Suppressor macrophage (primary cell): ENCODE data around the gene THBS3.
"Not testable (repeated sequence)": the region's sequence is repeated elsewhere in the genome, so short reads cannot be mapped to it uniquely, and the experiment has no call there.

Experiments used
- DNase-seq, 4 experiments: peaks; one replicate each; pipeline ENCODE4 v3.0.0-alpha.2; 2020 to 2022
- total RNA-seq, 17 experiments: gene quantifications; one replicate each; lab custom pipeline; 2026; ENCODE audit warnings: mixed read lengths in 6 of 17, inconsistent platforms in 3 of 17; lab: John Stamatoyannopoulos, UW

THBS3 gene
- total RNA-seq: 10.3 to 25.5 (median 17.1) reads per million in 17 experiments

- no peak for DNase-seq
These were observed at the start of gene THBS3 for GRCh38 chr1:155207806-155208540. TSS of gene THBS3 (minus strand) at chr1:155207897. CDS start at chr1:155207876, 21 bp downstream.

GRCh38 chr1:155256058-155256852 lies 48.6 kb upstream of the THBS3 start:
- DNase-seq: no peak

- DNase-seq: peak; percentile 66 to 88 (median 77)
These were observed 47.7 kb upstream of the THBS3 start, which contains the start of gene ENTREP3 for GRCh38 chr1:155255243-155256007. TSS of gene ENTREP3 (minus strand) at chr1:155255483. CDS start at chr1:155254877, 606 bp downstream.

- peak in 1 of 4 experiments; percentile 14 for DNase-seq
These were observed 47.1 kb upstream of the THBS3 start for GRCh38 chr1:155254714-155255242.

- no peak for DNase-seq
These were observed 46.6 kb upstream of the THBS3 start for GRCh38 chr1:155254228-155254713.

- no peak for DNase-seq
These were observed 46.1 kb upstream of the THBS3 start for GRCh38 chr1:155253797-155254196.

- no peak for DNase-seq
These were observed 45.5 kb upstream of the THBS3 start for GRCh38 chr1:155253208-155253607.

GRCh38 chr1:155251566-155251965 lies 43.9 kb upstream of the THBS3 start:
- no peak for DNase-seq

- DNase-seq: peak; percentile 96 to 98 (median 97)
These were observed 43.1 kb upstream of the THBS3 start for GRCh38 chr1:155250633-155251449.

- no peak for DNase-seq
These were observed 42.5 kb upstream of the THBS3 start for GRCh38 chr1:155250246-155250632.

- DNase-seq: no peak
These were observed 40.2 kb upstream of the THBS3 start for GRCh38 chr1:155247667-155248553.

- not testable (repeated sequence) for DNase-seq
These were observed 39.1 kb upstream of the THBS3 start for GRCh38 chr1:155246796-155247195.

- DNase-seq: no peak
These were observed 37.4 kb upstream of the THBS3 start for GRCh38 chr1:155245163-155245524.

GRCh38 chr1:155244368-155245162 lies 36.9 kb upstream of the THBS3 start:
- DNase-seq: peak; percentile 96 to 99 (median 96)

GRCh38 chr1:155242805-155243358 lies 35.2 kb upstream of the THBS3 start:
- no peak for DNase-seq

- peak; percentile 78 to 94 (median 86) for DNase-seq
These were observed 34.2 kb upstream of the THBS3 start for GRCh38 chr1:155241841-155242264.

GRCh38 chr1:155241069-155241679 lies 33.5 kb upstream of the THBS3 start:
- peak; percentile 87 to 93 (median 90) for DNase-seq

GRCh38 chr1:155236451-155236850 lies 28.8 kb upstream of the THBS3 start:
- peak; percentile 16 to 68 (median 57) for DNase-seq

GRCh38 chr1:155235375-155235774 lies 27.7 kb upstream of the THBS3 start:
- not testable (repeated sequence) for DNase-seq
